HAP-1 (cell line): ENCODE data around the gene TMEM154.

Experiments
- DNase-seq, 2 experiments: peaks; one replicate each; pipeline ENCODE4 v3.0.0-alpha.2; 2016 to 2020; ENCODE audit warnings: low spot score in 2 of 2
- H3K27me3 ChIP-seq: fragments of 250-450 bp; sonication (Bioruptor Pico); 2 replicates; pipeline ENCODE4 v1.5.1; 2020; ENCODE audit warnings: low read depth, mild to moderate bottlenecking, moderate library complexity
- H3K36me3 ChIP-seq: fragments of 250-450 bp; sonication (Bioruptor Pico); replicated peaks from 2 replicates; pipeline ENCODE4 v1.5.1; 2020; ENCODE audit warnings: mild to moderate bottlenecking
- H3K4me1 ChIP-seq: fragments of 250-450 bp; sonication (Bioruptor Pico); 2 replicates; pipeline ENCODE4 v1.5.1; 2020; ENCODE audit warnings: mild to moderate bottlenecking
- H3K4me3 ChIP-seq: fragments of 250-450 bp; sonication (Bioruptor Pico); 2 replicates; pipeline ENCODE4 v1.5.1; 2020; ENCODE audit warnings: mild to moderate bottlenecking, moderate library complexity
- H3K9me3 ChIP-seq: fragments of 250-450 bp; sonication (Bioruptor Pico); 2 replicates; pipeline ENCODE4 v1.5.1; 2020; ENCODE audit warnings: mild to moderate bottlenecking, moderate library complexity
- in situ Hi-C: fragments of 300-500 bp; cut with MboI; formaldehyde crosslinking; loops from 3 replicates; pipeline ENCODE4 v1.14.3; 2020; ENCODE audit warnings: low sequenced_read_pairs, inconsistent platforms, mixed read lengths

Gene TMEM154

GRCh38 chr4:152578670-152579069, 101.1 kb downstream of the TMEM154 start:
- in situ Hi-C loops = no loop called here
- Histone ChIP-seq H3K9me3 (no peaks in the 10 kb centered on the region), H3K4me3 (no peak overlapping the region), H3K27me3 (0 out of 2 replicates have a peak, but pooled peaks cover 3% of the 10 kb centered on the region), H3K36me3 (no peaks in the 10 kb centered on the region), H3K4me1 (no peaks in the 10 kb centered on the region)
- DNase-seq = no peak

DNA sequence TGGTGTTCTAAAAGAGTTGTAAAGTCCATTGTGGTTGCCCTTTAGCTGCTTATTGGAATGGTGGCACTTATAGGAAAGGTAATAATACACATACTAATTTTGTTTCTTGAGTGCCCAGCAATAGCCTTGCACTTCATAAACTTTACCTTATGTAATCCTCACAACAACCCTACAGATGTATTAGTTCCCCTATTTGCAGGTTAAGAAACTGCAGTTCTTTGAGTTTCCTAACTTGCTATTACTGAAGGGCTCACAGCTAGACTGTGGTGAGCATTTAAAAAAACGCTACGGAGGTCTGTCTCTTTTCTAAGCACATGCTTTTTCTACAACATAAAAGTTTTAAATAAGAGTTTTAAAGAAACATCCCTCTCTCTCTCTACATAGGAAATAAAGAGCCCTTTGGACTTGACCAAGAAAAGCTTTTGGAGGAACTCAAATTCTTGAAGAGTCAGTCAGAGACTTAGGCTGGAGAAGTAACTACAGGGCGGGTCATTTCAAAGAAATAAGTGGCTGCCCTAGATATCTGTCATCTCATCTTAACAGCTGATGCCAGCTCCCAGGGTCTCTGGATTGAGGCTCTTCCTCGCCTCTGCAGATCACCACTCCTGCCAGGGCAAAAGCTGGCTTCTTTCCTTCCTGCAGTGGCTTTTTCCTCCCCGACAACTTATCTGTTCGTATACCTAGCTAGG, 101.9 kb downstream of the TMEM154 start:
- no peaks in the 10 kb centered on the region for H3K9me3 ChIP-seq
- in situ Hi-C loops = no loop called here
- DNase-seq = no peak
- H3K4me3 ChIP-seq = no peak overlapping the region
- 0 out of 2 replicates have a peak, but pooled peaks cover 3% of the 10 kb centered on the region for H3K27me3 ChIP-seq
- H3K36me3 ChIP-seq = no peaks in the 10 kb centered on the region
- no peaks in the 10 kb centered on the region for H3K4me1 ChIP-seq

DNA sequence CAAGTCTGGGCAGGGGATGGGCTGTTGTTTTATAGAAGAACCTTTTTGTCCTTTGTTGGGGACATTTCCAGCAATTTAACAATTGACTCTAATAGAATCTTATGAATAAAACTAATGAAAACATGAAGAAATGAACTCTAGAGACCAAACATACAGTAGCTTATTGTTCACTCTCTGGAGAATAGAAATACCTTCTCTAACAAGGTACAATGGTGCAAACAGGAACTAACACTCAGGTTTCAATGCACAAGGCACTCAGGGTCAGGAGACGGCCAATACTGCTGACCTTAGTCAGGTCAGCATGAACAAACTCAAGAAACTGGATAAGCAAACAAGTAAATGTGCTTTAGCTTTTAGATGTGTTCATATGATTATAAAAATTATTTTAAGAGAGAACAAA, 104.3 kb downstream of the TMEM154 start:
- H3K36me3 ChIP-seq = no peaks in the 10 kb centered on the region
- H3K27me3 ChIP-seq = 0 out of 2 replicates have a peak, but pooled peaks cover 3% of the 10 kb centered on the region
- in situ Hi-C loops = no loop called here
- no peaks in the 10 kb centered on the region for H3K9me3 ChIP-seq
- H3K4me3 ChIP-seq = no peak overlapping the region
- no peaks in the 10 kb centered on the region for H3K4me1 ChIP-seq
- no peak for DNase-seq

DNA sequence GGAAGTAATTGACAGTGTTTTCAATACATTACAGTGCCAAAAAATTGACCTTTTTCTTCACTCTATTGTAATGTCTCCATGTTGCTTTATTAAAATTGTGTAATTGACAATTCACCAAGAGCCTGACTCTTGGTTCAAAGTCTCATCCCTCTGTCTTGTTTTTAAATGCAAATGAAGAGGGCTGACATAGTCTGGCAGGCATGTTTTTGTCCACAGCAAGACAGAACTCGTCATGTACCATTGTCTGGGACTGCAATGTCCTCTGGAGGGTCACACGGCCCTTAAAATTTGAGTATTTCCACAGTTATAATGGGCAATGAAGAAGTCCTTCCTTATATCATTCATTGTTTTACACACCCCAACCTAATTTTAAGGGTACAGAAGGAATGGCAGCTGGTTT, 105.9 kb downstream of the TMEM154 start:
- H3K27me3 ChIP-seq = 0 out of 2 replicates have a peak, but pooled peaks cover 3% of the 10 kb centered on the region
- in situ Hi-C loops = no loop called here
- H3K4me1 ChIP-seq = no peaks in the 10 kb centered on the region
- no peaks in the 10 kb centered on the region for H3K36me3 ChIP-seq
- no peak for DNase-seq
- H3K4me3 ChIP-seq = no peak overlapping the region
- H3K9me3 ChIP-seq = no peaks in the 10 kb centered on the region

DNA sequence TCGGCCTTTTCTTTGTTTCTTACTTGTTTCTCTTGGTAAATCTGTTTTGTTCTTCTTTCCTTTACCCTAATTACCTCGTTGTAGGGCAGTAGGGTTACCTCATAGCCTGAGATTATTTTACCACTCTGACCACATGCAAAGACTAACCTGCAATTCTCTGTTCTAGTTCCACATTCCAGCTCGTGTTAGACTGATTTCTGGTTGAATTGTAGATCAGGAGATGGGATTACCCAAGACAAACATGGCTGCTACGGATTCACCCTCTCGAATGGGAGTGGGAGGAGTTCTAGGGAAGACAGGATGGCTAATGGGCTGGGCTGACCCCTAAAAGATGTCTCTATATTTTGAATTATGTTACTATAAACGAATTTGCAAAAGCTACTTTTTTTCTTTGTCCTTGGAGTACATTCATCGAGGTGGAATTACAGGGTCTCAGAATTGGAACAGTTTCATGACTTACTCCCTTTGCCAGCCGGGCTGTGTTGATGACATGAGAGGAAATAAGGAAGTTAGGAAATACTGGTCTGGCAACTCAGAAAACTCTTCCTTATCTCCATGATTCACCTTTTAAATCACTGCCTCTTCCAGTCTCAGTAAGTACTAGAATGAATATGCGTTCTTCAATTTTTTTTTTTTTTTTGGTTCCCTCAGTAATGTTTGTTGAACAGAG, 107.2 kb downstream of the TMEM154 start:
- H3K4me3 ChIP-seq = no peak overlapping the region
- H3K36me3 ChIP-seq = no peaks in the 10 kb centered on the region
- H3K27me3 ChIP-seq = no peaks in the 10 kb centered on the region
- H3K9me3 ChIP-seq = no peaks in the 10 kb centered on the region
- in situ Hi-C loops = no loop called here
- no peak for DNase-seq
- H3K4me1 ChIP-seq = no peaks in the 10 kb centered on the region

DNA sequence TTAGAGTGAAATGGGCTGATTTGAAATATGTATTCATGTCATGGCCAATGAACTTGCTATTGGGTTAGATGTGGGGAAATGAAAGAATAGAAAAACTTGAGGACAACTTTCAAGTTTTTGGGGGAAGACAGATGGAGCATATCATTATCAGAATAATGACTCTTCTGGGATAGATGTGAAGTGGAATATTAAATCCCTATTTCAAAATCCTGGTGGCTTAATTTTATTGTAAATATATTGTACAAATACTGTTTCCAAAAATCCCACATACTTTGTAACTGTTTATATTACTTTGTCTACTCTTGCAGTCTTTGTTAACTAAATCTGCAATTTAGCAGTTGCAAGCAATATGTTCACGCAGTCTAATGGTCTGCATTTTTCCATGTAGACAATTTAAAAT, 108.0 kb downstream of the TMEM154 start:
- Histone ChIP-seq H3K36me3 (no peaks in the 10 kb centered on the region), H3K4me1 (no peaks in the 10 kb centered on the region), H3K9me3 (no peaks in the 10 kb centered on the region), H3K27me3 (no peaks in the 10 kb centered on the region), H3K4me3 (no peak overlapping the region)
- DNase-seq = no peak
- in situ Hi-C loops = no loop called here

DNA sequence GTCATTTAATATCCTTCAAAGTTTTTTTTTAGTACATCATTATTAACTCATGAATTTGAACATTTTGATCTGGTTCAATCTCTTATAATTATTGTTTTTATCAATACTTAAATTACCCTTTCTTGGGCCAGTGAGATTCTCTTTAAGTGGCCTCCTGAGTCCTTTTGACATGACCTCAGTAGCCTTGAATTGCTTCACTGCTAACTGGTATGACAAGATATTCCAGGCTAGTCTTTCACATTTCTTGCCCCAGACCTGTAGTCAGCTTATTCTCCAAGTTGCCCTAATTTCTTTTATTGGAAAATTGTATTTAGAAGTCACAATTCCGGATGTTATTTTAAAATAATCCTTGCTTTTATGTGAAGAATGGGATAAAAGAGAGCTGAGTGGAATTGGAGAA, 108.5 kb downstream of the TMEM154 start:
- in situ Hi-C loops = no loop called here
- Histone ChIP-seq H3K27me3 (no peaks in the 10 kb centered on the region), H3K4me1 (no peaks in the 10 kb centered on the region)

More for the DNA sequence above, 108.5 kb downstream of the TMEM154 start:
- Histone ChIP-seq H3K36me3 (no peaks in the 10 kb centered on the region), H3K9me3 (no peaks in the 10 kb centered on the region), H3K4me3 (no peak overlapping the region)
- DNase-seq = no peak
